ENCODE results near the gene TOGARAM1.

The TOGARAM1 gene

DNA sequence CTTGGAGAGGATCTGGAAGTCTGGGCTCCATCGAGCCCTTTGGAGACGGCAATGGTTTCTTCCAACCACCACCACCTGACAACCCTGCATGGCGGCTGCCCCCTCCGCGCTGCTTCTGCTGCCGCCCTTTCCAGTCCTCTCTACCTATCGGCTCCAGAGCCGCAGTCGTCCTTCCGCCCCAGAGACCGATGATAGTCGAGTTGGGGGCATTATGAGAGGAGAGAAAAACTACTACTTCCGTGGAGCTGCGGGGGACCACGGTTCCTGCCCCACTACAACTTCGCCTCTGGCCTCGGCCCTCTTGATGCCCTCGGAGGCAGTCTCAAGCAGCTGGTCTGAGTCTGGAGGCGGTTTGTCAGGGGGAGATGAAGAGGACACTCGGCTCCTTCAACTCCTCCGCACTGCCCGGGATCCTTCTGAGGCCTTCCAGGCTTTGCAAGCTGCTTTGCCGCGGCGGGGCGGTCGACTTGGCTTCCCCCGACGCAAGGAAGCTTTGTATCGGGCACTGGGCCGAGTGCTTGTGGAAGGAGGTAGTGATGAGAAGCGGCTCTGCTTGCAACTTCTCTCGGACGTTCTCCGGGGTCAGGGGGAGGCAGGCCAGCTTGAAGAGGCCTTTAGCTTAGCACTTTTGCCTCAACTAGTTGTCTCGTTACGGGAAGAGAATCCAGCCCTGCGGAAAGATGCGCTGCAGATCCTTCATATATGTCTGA, 499 bp downstream of the TOGARAM1 start:
- peak; percentile 41 for DNase-seq (ENCODE audit: low spot score)
- no peak for TF ChIP-seq CTCF (IDR thresholded peaks at IDR 0.05; ENCODE audit: extremely low read depth, missing control alignments)

- TF ChIP-seq CTCF (IDR thresholded peaks at IDR 0.05; ENCODE audit: extremely low read depth, missing control alignments): no peak
- DNase-seq (ENCODE audit: low spot score): no peak
Observed at GRCh38 chr14:44963044-44963528, 1.1 kb downstream of the TOGARAM1 start.

- no peak for DNase-seq (ENCODE audit: low spot score)
- no peak for TF ChIP-seq CTCF (IDR thresholded peaks at IDR 0.05; ENCODE audit: extremely low read depth, missing control alignments)
Observed at GRCh38 chr14:44963775-44964380, 1.9 kb downstream of the TOGARAM1 start.

- TF ChIP-seq CTCF (IDR thresholded peaks at IDR 0.05; ENCODE audit: extremely low read depth, missing control alignments): no peak
- DNase-seq (ENCODE audit: low spot score): no peak
Observed at GRCh38 chr14:44966601-44967336, 4.8 kb downstream of the TOGARAM1 start.

GRCh38 chr14:44968714-44969113, 6.7 kb downstream of the TOGARAM1 start:
- no peak for DNase-seq (ENCODE audit: low spot score)
- no peak for TF ChIP-seq CTCF (IDR thresholded peaks at IDR 0.05; ENCODE audit: extremely low read depth, missing control alignments)

DNA sequence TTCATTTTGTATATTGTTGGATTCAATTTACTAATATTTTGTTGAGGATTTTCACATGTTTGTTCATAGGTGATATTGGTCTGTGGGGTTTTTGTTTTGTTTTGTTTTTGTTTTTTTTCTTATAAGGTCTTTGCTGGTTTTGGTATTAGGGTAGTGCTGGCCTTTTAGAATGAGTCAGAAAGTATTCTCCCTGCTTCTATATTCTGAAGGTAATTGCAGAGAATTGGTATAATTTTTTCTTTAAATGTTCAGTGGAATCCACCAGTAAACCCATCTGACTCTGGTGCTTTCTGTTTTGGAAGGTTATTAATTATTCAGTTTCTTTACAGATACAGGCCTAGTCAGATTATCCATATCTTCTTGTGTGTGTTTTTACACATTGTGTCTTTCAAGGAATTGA, 8.9 kb downstream of the TOGARAM1 start:
- no peak for DNase-seq (ENCODE audit: low spot score)
- TF ChIP-seq CTCF (IDR thresholded peaks at IDR 0.05; ENCODE audit: extremely low read depth, missing control alignments): no peak

DNA sequence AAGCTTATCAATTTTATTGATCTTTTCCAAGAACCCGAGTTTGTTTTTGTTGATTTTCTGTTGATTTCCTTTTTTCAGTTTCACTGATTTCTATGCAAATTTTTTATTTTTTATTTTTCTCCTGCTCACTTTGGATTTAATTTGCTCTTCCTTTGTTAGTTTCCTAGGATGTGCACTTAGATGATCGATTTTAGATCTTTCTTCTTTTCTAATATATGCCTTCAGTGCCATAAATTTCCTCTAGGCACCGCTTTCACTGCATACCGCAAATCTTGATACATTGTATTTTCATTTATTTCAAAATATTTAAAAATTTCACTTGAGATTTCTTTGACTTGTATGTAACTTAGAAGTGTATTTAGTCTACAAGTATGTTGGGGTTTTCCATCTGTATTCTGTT, 9.5 kb downstream of the TOGARAM1 start:
- no peak for DNase-seq (ENCODE audit: low spot score)
- no peak for TF ChIP-seq CTCF (IDR thresholded peaks at IDR 0.05; ENCODE audit: extremely low read depth, missing control alignments)
